Measurements from ENCODE around the gene CA4. TPM values are rescaled to one million over a fixed set of nuclear protein-coding genes. Genes with fewer than 3 reads are reported as not detected.

The CA4 gene
- total RNA-seq, 1 experiment from 2014 or later: 1.7 TPM

GRCh38 chr17:60148373-60148772 lies 1.4 kb upstream of the CA4 start:
- WGBS (ENCODE audit: extremely low coverage, insufficient read length, low lambda C conversion rate): no CpG with 5 or more reads among the region's 2 CpGs
- no peak overlapping the region for H3K27ac Mint-ChIP-seq
- Histone ChIP-seq H4K8ac (replicated peaks; ENCODE audit: insufficient read length, low read depth, low read length) (no peak overlapping the region), H3K79me2 (ENCODE audit: insufficient read depth, low read length) (no peaks in the 10 kb centered on the region), H2BK12ac (ENCODE audit: insufficient read length, low read depth, low read length) (no peak overlapping the region), H3K23ac (ENCODE audit: insufficient read length, low read depth, low read length) (no peak overlapping the region), H3K56ac (ENCODE audit: insufficient read length, low read depth, low read length) (no peak overlapping the region), H2BK20ac (ENCODE audit: low read depth, low read length, poor library complexity, severe bottlenecking) (no peak overlapping the region), H3K9ac (ENCODE audit: extremely low read depth, insufficient read length, low read length) (no peak overlapping the region), H4K20me1 (ENCODE audit: control insufficient read depth, insufficient read depth, insufficient read length) (no peaks in the 10 kb centered on the region), H4K5ac (ENCODE audit: insufficient read length, low read depth, low read length) (no peak overlapping the region), H3K4ac (ENCODE audit: low read depth, low read length) (no peak overlapping the region), H2AFZ (ENCODE audit: low read length) (no peak overlapping the region), H3K9me3 (ENCODE audit: control insufficient read depth, low read depth, low read length) (no peaks in the 10 kb centered on the region), H3T11ph (ENCODE audit: low read length) (no peak overlapping the region), H3K79me1 (ENCODE audit: insufficient read depth, low read depth, low read length, poor library complexity, severe bottlenecking) (no peaks in the 10 kb centered on the region), H3K4me2 (ENCODE audit: insufficient read depth, insufficient read length, low read length) (no peak overlapping the region), H2BK15ac (ENCODE audit: low read depth, low read length) (no peak overlapping the region), H2BK5ac (ENCODE audit: insufficient read length, low read length) (no peak overlapping the region), H3K4me1 (ENCODE audit: insufficient read depth, low read length) (peaks cover 22% of the 10 kb centered on the region), H2AK5ac (ENCODE audit: insufficient read length, low read length) (no peak overlapping the region), H3K27ac (ENCODE audit: insufficient read length, low read depth, low read length) (no peak overlapping the region), H3K27me3 (ENCODE audit: insufficient read depth, low read length) (peaks cover 14% of the 10 kb centered on the region), H4K91ac (ENCODE audit: insufficient read length, low read depth, low read length) (no peak overlapping the region), H2BK120ac (ENCODE audit: low read depth, low read length, poor library complexity, severe bottlenecking) (no peak overlapping the region), H3K23me2 (ENCODE audit: insufficient read length, low read depth, low read length, poor library complexity, severe bottlenecking) (peaks cover 6% of the 10 kb centered on the region), H3K14ac (ENCODE audit: insufficient read depth, low read length) (no peak overlapping the region), H3K18ac (ENCODE audit: insufficient read length, low read depth, low read length) (no peak overlapping the region)
- peaks cover 45 to 64% of the 10 kb centered on the region in 2 experiments for H3K4me1 Mint-ChIP-seq
- DNase-seq: no peak
- H3K27me3 Mint-ChIP-seq (ENCODE audit: low read depth): peaks cover 89% of the 10 kb centered on the region
- no peak overlapping the region for H3K4me3 Mint-ChIP-seq
- no peaks in the 10 kb centered on the region for H3K9me3 Mint-ChIP-seq
- no peak for TF ChIP-seq CTCF (conservative IDR thresholded peaks at IDR 0.05)
- H3K36me3 Mint-ChIP-seq (ENCODE audit: insufficient read depth in 1 of 3, low read depth in 3 of 3): no peaks in the 10 kb centered on the region
